GM21619 (cell line): ENCODE measurements around the gene GBP5.
"Not testable (repeated sequence)": the region's sequence is repeated elsewhere in the genome, so short reads cannot be mapped to it uniquely, and the experiment has no call there.

Experiments used
- ATAC-seq: cut with Tn5 transposase; IDR thresholded peaks from one replicate; pipeline ENCODE4 v1.9.1; 2021; ENCODE audit not compliant: unreplicated experiment

GBP5 gene

DNA sequence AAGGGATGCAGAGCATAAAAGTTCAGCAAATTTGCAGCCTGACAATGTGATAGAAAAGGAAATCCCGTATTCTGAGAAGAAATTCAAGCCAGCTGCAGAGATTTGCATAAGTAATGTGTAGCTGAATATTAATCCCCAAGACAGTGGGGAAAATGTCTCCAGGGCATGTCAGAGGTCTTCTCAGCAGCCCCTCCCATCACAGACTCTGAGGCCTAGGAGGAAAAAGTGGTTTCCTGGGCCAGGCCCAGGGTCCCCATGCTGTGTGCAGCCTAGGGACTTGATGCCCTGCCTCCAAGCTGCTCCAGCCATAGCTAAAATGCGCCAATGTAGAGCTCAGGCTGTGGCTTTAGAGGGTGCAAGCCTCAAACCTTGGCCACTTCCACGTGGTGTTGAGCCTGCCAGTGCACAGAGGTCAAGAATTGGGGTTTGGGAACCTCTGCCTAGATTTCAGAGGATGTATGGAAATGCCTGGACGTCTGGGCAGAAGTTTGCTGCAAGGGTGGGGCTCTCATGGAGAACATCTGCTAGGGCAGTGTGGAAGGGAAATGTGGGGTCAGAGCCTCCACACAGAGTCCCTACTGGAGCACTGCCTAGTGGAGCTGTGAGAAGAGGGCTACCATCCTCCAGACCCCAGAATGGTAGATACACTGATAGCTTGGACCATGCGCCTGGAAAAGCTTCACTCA lies 11.6 kb upstream of the GBP5 start:
- not testable (repeated sequence) for ATAC-seq

DNA sequence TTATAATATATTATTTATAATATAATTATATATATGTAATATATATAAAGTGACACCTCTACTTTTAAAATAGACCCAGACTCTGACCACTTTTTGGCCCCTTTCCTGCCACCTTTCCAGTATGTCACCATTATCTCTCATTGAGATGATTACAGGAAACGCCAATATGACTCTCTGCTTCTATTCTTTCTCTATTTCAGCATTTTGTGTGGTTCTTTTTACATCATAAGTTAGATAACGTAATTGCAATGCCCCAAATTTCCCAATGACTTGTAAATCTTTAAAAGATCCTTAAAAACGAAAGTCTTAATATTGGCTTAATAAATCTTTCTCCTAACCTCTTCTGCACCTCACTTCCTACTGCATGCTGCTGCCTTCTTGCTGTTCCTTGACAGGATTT lies 8.1 kb upstream of the GBP5 start:
- ATAC-seq, result no peak

DNA sequence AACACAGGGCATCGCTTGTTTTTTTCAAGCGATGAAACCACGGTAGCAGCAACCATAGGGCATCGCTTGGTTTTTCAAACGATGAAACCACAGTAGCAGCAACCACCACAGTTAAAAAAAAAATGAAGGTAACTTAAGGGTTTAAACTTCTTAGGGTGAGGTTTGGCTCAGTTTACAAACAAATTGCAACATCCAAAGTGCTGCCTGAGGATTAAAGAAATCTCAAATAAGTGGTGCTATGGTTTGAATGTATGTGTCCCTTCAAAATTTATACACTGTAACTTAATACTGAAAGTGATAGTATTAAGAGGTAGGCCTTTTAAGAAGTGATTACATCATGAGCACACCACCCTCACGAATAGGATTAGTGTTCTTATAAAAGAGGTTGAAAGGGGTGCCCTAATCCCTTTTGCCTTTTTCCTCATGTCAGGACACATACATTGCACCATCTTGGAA lies 6.4 kb upstream of the GBP5 start:
- ATAC-seq, result no peak

DNA sequence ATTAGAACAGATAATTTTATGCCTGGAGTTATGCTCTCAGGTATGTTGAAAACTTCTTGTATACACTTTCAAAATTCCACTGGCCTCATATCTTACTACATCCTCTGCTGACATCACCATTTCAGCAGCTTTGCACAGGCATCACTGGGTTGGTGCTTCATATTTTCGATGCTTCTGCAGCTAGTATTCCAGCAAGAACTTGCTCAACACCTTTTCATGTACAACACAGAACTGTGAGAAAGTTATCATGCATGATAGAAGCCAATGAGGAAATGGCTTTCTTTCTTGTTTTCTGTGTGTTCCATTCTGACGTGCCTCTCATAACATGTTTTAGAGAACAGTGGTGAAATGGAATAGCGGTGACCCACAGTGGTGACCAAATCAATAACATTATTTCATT lies 5.1 kb upstream of the GBP5 start:
- ATAC-seq, result no peak

DNA sequence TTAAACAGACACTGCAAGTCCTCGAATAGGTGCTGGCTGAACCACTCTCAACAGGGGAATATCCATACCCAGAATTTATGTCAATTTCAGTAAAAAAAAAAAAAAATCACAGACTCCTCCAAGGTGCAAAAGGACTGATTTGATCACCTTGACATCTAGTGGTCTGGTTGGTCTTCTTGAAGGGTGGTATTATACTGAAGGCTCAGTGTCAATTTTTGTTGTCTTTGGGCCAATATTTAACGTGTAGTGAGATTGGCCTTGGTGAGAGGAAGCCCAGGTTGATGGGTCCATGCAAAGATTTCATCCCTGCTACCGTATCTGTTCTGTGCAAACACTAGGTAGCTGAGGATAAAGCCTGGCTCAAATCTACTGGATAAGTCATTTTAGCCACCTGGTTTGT lies 4.0 kb upstream of the GBP5 start:
- no peak for ATAC-seq

DNA sequence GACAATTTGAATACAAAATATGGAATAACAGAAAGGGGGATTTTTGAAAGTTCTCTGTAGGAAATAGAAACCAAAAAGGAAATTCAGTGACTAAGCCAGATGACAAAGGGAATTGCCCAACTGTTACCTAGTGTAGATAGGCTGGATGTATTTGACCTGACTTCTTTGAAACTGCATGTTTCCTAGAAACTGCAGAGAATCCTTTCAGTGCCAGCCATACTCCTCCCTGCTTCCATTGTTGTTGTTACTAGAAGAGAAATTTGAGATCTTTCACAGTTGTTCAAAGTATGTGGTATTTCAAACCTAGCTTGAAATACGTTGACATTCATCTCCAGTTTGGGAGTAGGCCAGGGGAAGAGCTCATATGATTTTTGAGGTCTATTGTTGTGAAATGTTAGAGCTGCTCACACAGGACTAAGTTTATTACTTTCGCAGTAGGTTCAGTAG lies 1.8 kb upstream of the GBP5 start:
- ATAC-seq, result no peak

DNA sequence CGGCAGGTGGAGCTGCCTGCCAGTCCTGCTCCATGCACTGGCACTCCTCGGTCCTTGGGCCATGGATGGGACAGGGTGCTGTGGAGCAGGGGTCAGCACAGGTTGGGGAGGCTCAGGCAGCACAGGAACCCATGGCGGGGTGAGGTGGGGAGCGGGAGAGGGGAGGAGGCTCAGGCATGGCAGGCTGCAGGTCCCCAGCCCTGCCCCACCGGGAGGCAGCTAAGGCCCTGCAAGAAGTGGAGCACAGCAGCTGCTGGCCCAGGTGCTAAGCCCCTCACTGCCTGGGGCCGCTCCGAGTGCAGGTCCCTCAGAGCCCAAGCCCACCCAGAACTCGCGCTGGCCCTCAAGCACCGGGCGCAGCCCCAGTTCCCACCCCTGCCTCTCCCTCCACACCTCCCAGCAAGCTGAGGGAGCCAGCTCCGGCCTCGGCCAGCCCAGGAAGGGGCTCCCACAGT lies 691 bp upstream of the GBP5 start:
- no peak for ATAC-seq

DNA sequence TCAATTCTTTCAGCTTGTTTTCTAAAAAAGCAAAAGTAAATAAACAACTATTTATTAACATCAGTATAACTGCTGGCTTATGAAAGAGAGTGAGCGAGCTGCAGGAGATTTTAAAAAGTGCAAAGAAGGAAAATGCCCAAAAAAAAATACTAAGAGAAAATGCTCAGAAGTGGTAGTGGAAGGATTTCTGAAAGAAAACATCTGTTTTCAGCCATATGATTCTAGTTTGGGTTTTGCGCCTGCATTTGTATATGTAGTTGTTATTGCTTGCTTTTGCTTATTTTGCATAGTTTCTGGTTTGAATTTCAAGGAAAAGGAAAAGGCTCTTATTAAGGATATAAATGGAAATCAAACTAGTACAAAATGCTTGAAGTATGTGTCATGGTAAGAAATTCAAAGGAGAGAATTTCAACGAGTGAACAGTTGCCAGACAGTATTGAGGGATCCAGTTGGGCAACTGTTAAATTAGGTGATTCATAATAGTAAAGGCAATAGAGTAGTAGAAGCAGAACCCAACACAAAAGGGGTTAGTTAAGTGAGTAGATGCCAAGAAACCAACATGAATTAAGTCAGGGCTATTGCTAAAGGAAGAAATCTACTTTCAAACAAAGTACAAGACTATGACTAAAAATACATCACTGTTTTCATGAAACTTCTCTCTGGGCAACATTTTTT lies 1.2 kb downstream of the GBP5 start:
- no peak for ATAC-seq

DNA sequence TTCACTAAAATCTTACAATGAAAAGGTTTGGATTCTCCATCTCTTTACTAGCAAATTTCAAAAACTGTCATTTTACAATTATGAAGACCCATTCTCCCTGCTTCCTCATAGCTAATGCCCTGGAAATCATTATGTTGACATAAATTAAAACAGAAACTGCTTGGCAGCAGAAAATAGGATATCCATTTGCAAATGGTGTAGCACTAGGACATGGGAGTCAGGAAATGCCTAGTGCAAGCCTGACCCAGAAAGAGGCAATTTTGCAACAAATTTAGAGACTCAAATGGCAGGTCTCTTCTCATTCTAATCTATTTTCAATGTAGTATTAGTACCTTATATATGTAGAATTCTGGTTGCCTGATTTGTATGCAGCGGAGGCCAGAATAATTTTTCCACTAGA lies 2.2 kb downstream of the GBP5 start:
- ATAC-seq, result no peak

DNA sequence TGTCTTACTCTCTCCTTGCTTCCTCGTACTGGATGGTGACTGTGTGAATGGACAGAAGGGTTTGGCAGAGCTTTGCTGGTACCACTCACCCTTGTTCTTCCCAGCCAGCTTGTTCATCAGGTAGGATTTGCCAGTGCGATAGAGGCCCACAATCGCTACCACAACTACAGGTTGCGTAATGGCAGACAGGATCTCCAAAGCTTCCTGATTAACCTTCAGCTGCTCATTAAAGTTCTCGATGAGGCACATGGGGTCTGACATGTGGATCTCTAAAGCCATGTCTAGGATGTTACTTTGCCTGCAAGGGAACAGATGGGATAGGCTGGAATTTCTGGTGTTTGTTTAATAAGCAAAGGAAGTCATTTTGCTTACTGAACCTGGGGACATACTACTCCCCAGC lies 3.4 kb downstream of the GBP5 start:
- no peak for ATAC-seq

DNA sequence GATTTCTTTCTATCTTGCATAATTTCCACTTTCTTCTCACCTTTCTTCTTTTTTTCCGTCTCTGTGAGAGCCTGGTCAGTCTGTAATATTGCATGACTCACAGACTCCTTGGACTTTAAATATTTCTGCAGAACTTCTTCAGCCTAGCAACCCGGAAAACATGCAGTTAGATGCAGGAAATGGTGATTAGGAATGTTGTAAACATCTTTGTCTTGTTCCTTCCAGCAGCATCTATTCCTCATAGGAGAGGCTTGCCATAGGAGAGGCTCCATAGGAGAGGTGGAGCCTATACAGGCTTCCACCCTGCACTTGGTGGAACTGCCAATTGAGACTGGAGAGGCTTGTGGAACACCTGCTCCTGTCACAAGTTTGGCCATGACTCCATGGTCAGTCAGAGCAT lies 10.0 kb downstream of the GBP5 start:
- ATAC-seq, result no peak

DNA sequence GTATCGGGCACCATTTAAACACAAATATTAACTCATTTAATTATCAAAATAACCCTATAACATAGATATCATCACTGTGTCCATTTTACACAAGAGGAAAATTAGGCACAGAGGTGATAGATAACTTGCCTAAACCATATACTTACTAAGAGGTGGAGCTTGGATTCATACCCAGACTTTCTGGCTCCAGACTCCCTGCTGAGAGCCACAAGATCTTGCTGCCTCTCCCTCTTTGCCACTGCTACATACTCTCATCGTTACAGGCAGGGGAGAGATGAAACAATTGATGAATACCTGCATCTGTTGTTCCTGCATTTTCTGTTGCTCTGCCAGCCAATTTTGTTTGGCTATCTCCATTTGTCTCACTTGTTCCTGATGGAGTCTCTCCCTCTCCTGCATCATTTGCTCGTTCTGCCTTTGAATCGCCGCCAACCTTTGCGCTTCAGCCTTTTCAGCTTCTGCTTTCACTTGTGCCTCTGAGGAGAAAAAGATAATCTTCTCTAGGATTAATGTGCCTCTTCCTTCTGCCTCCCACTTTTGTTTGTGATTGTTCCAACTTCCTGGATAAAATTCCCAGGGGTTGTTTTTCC lies 10.6 kb downstream of the GBP5 start:
- ATAC-seq, result no peak

DNA sequence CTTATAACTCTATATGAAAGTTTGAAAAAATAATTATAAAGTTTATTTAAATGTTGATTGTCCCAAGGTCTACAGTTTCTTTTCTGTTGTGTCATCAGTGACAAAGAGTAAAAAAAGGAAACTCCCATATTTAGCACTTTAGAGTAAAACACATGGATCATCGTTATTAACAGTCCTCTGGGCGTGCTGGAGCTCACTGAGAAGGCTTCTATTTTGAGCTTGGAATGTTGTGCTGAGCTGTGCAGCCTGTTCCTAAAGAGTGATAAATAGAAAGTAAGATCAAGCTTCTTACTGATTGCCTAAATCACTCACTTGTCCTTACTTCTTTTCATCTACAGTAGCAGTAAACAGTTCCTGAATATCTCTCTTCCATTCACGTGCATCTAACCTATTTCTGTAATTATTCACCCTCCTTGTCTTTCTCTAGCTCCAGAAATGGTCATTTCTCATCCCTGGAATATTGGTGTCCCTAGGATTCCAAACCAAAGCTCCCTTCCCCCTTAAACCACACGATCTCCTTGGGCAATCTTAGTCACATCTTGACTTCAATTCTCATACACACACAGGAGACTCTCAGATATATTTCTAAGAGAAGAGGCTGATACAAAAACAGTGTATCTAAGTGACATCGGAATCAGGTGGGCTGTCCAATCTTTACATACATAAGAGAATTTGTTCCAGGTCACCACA lies 11.9 kb downstream of the GBP5 start:
- no peak for ATAC-seq

DNA sequence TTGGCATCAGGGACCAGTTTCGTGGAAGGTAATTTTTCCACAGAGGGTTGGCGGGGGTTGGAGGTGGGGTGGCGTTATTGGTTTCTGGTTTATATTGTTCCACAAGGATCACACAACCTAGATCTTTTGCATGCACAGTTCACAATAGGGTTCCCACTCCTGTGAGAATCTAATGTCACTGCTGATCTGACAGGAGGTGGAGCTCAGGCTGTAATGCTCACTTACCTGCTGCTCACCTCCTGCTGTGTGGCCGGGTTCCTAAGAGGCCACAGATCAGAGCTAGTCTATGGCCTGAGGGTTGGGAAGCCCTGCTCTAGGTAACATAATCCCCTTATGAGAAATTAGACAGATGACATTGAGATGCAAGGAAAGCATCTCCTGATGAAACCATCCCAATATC lies 12.6 kb downstream of the GBP5 start:
- ATAC-seq, result no peak

DNA sequence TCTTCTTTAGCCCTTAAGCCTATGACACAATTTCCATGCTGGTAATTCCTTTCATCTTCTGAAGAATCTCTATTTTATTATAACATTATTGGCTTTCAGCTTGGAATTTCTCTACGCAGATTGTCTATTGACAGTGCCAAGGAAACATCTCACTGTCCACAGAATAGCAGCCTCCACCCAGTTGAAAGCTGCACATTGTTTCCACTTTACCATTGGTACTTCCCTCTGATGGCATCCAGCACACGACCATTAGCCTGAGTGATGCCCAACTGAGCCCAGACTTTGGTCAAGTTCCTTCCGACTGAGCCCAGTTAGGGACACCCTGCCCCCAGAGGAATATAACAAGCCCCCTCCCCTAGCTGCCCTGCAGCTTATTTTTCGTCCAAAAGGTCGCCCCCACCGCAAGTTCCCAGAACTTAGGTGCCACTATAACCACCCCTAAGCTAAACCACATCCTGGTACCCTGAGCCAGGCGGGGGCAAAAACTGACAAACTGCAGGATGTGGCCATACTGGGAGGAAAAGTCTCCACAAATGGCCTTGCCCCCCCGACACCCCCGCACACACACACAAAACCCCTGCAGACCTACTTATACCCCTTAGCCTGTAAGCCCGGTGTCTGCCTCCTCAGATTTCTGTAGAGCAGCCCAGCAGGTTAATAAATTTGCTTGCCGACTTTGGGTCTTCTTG lies 13.2 kb downstream of the GBP5 start:
- ATAC-seq, result no peak

DNA sequence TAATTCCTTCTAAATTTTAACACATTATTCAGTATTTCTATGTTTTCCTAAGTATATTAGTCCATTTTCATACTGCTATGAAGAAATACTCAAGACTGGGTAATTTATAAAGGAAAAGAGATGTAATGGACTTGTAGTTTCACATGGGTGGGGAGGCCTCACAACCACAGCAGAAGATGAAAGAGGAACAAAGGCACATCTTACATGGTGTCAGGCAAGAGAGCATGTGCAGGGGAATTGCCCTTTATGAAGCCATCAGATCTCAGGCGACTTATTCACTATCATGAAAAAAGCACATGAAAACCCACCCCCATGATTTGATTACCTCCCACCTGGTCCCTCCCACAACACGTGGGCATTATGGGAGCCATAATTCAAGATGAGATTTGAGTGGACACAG lies 15.6 kb downstream of the GBP5 start:
- ATAC-seq, result no peak

DNA sequence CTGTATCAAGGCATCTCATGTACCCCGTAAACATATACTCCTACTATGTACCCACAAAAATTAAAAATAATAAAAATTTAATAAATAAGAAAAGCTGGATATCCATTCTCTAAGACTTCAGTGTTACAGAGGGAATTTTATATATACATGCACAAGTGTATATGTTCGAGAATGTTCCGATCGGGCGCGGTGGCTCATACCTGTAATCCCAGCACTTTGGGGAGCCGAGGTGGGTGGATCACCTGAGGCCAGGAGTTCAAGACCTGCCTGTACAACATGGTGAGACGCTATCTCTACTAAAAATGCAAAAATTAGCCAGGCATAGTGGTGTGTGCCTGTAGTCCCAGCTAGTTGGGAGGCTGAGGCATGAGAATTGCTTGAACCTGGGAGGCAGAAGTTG lies 17.1 kb downstream of the GBP5 start:
- not testable (repeated sequence) for ATAC-seq

DNA sequence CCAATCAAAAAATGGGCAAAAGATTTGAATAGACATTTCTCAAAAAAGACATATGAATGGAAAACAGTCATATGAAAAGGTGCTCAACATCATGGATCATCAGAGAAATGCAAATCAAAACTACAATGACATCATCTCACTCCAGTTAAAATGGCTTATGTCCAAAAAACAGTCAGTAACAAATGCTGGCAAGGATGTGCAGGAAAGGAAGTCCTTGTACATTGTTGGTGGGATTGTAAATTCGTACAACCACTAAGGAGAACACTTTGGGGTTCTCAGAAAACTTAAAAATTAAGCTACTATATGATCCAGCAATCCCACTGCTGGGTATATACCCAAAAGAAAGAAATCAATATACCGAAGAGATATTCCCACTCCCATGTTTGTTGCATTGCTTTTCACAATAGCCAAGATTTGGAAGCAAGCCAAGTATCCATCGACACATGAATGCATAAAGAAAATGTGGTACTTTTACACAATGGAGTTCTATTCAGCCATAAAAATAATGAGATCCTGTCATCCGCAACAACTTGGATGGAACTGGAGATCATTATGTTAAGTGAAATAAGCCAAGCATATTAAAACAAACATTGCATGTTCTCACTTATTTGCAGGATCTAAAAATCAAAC lies 17.9 kb downstream of the GBP5 start:
- ATAC-seq, result no peak

DNA sequence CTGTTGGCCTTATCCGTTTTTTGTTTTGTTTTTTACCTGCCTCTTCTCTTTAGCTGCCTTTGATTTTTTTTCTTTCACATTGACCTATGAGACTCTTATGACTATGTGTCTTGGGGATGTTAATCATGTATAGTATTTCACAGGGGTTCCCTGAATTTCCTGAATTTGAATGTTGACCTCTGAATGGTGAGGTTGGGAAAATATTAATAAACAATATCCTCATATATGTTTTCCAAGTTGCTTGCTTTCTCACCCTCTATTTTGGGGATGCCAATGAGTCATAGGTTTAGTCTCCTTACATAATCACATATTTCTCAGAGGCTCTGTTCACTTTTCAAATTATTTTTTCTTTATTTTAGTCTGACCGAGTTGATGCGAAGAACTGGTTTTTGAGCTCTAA lies 29.6 kb downstream of the GBP5 start:
- no peak for ATAC-seq
